ENCODE data around the gene SCUBE1.

The SCUBE1 gene

DNA sequence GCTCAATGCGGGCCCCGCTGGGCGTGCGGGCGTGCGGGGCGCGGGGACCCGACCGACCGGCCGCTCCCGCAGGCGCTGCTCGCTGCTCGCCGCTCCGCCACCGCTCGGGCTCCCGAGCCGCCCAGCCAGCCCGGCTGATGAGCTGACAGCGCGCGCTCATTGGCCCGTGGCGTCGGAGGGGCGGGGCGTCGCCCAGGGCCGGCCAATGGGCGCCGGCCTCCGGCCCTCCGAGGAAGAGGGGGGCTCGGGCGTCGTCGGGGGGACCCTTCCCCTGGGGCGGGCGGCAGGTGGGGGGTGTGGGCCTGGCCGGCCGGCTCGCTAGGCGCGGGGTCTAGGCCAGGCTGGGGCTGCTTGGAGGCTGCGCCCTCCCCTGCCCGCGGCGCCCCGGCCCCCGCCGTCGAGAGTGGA is at the start of gene SCUBE1:
SCUBE1 (minus strand) TSS at position 111 of the 408 bp plus-strand sequence. CDS start 111 bp downstream, outside the sequence.
- peak in 3 of 4 experiments; percentile 2 to 8 (median 4) for DNase-seq

DNA sequence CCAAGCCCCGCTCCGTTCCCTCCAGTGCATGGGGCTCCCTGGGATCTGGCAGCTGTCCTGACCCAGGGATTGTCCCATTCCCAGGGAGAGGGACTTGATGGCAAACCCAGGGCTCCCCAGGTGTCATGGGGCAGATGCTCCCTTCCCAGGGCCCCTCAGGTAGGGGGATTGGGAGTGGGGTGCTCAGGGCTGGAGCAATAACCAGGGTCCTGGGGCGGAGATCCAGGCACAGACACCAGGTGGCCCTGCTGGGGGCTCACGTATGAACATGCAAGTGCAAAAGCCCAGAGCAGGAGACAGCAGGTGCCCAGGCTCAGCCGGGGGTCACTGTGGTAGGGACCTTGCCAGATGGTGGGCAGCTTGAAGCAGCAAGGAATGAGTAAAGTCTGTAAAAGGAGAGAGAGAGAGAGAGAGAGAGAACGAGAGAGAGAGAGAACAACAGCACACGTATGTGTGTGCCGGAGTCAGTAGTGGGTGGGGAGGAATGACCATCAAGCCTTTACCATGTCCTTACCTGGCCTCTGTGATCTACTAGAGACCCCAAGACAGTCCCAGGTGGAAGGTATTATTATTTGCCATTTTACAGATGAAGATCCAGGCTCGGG is 49.3 kb upstream of the SCUBE1 start:
- no peak for DNase-seq

DNA sequence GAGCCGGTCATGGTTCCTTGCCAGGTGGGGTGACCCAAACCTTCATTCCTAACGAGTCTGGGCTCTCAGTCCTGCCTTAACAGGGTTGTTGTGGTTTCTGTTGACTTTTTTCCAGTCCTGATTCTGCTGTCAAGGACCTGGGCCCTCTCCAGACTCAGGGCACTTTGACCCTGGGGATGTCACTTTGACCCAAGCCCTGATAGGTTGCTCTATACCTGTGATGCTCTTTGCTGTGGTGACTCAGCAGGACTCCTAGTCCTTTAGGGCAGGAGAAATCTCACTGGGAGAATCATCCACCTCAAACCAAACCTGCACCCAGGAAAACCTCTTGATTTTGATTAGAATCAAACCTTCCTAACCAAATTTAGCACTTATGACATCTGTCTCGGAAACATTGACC is 48.1 kb upstream of the SCUBE1 start:
- DNase-seq, result no peak

DNA sequence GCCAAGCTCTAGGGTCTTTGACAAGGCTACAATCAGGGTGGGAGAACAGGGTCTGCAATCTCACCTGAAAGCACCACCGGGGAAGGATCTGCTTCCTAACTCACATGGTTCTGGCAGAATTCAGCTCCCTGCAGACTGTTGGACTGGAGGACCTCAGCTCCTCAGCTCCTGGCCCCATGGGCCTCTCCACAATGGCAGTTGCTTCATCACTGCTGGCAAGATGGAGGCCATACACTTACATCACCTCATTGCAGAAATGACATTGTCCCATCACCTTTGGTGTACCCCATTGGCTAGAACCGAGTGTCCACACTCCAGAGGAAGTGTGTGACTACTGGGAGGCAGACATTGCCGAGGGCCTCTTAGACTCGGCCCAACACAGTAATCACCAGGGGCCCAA is 47.7 kb upstream of the SCUBE1 start:
- no peak for DNase-seq

GRCh38 chr22:43390166-43390565 is 47.0 kb upstream of the SCUBE1 start:
- DNase-seq, result no peak

DNA sequence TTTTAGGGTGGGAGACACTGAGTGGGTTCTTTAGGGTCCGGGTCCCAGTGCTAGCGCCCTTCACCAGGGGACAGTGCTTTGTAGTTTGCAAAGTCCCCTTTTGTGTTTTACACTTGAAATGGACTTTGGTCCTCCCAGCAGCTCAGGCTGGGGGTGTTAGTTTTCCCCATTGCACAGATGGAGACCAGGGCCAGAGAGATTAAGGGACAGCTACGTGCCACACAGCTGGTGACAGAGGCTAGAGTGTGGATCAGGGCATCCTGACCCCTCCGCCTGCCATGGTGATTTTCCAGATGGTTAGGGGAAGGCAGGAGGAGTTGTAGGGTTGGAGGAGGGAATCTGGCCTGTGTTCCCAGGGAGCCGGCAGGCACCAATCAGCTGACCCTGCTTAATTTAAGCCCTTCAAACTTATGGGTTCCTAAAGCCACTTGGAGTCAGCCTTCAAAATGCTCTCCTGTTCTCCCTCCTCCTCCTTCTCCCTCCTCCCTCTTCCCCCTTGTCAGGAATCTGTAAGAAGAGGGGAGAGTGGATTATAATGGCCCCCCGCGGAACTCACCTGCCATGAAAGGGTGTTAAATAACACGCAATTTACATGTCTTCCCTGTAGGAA is 46.2 kb upstream of the SCUBE1 start:
- no peak for DNase-seq

DNA sequence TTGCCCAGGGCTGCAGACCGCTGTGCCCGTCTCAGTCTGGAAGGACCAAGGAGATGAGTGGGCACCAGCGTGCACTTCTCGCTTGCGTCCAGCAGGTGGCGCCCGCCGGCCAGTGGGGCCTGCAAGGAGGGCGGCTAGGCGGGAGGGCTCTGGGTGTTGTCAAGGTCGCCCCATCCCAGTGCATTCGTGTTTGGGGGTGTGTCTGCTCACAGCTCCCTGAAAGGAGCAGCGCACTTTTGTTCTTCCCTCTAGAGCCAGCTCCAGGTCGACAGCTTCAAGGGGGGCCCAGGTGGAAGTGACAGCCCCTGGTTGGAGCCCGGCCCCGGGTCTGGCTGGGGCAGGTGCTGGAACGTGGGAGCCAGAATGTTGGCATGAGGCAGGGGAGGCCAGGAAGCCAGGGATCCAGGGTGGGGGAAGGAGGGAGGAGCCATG is 45.3 kb upstream of the SCUBE1 start:
- DNase-seq, result peak; percentile 48 to 65 (median 60)

DNA sequence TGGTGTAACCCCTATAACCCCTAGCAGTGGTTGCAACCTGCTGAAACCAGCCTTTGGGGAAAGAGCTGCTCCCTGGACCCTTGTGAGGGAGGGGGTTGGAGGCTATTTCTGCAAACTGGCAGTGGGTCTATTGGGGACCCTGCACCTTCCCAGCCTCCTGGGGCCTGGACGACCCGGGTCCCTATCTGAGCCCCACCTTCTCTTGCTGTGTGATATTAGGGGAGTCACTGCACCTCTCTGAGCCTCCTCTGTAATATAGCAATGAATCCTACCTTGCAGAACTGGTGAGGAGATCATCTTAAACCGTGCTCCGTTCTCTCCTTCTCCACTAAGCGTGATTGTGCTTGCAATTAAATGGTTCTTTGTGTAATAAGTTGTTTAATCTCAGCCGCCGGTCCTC is 44.6 kb upstream of the SCUBE1 start:
- no peak for DNase-seq

DNA sequence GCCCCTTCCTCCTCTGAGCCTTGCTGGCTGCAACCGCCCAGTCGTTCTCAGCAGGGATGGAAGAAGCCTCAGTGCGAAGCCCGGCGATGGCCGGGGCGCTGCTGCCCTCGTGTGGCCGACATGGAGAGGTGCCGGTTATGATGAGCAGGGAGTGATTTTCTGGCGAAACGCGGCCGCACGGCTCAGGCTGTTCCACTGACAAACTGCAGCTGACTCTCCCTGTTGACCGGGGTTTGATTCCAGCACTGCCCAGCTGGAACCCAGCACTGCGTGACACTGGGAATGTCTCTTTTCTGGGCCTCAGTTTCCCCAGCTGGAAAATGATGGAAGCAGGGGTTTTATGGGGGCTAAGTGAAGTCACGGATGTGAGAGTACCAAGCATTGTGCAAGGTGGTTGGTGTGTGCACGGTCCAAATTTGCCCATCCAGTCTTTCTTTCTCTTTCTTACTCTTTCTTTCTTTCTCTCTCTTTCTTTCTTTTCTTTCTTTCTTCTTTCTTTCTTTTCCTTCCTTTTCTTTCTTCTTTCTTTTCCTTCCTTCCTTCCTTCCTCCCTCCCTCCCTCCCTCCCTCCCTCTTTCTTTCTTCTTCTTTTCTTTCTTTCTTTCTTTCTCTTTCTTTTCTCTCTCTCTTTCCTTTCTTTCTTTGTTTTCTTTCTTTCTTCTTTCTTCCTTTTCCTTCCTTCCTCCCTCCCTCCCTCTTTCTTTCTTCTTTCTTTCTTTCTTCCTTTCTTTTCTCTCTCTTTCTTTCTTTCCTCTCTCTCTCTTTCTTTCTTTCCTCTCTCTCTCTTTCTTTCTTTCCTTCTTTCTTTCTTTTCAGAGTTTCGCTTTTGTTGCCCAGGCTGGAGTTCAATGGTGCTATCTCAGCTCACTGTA is 42.8 kb upstream of the SCUBE1 start:
- peak; percentile 29 to 60 (median 42) for DNase-seq

DNA sequence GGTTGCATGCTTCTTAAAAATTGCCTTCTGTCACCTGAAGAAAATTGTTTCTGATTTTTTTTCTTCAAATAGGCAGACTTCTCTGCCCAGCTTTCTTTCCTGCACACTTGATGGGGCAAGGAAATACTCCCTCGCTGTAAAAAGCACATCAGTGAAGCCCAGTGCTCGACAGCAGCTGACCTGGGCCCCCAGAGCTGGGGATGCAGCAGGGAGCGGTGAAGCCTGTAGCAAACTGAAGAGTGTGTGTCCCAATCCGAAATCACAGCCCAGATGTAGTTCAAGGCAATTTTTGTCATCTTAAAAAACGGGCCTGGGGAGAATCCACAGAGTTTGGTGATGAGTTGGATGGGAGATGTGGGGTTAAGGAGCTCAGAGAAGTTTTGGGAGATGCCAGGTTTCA is 41.7 kb upstream of the SCUBE1 start:
- DNase-seq, result no peak

GRCh38 chr22:43381693-43382092 is 38.5 kb upstream of the SCUBE1 start:
- DNase-seq, result no peak

DNA sequence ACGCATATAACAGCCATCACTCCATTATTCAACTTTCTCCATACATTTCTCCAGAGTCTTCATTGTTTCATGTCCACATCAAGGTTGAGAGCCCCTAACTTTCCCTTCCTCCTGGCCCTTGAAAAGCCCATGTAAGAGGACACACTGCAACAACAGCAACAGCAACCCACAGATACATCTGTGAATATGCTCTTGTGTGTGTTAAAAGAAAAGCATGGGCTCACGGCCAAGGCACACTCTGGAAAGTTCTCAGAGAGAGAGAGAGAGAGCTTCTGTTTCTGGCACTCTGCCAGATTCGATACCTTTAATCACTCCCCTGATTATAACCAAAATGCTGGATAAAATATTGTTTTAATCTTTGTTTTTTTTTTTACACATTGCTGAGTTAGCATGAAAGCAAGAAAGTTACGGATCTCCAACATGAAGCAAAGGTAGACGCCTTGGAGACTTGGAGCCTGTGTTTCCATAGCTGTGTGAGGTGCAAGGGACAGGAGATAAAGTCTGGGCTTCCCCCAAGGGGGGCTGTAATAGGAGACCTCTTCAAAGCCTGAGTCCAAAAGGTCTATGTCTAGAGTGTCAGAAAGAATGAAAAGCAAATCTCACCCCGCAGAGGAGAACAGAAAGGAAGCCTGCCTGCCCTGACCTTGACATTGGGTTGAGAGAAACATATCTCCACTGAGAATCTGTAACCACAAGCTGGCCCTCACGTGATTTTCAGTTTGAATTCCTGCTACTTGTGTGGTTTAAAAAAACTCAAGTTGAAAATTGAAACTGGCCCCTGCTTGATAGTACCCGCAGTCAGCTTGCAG is 34.9 kb upstream of the SCUBE1 start:
- no peak for DNase-seq

DNA sequence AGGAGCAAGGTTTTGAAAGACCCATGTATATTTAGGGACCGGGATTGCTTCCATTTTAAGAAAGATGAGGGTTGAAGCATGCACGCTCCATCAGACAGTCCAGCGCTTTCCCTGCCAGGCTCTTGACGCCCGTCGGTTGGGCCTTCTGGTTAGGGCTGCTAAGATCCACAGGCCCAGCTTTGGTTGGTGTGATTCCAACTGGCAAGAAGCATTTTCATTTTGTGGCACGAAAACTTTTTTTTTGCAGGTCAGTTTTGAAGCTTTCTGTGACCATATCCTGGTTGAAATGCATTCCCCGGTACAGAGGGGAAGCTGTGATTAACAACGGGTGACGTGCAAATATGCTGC is 34.4 kb upstream of the SCUBE1 start:
- no peak for DNase-seq

GRCh38 chr22:43376765-43377547 is 33.8 kb upstream of the SCUBE1 start:
- DNase-seq, result no peak

GRCh38 chr22:43375951-43376455 is 32.8 kb upstream of the SCUBE1 start:
- DNase-seq, result no peak

- DNase-seq, result no peak
These were observed 26.9 kb upstream of the SCUBE1 start for GRCh38 chr22:43370036-43370435.

- no peak for DNase-seq
These were observed 22.7 kb upstream of the SCUBE1 start for GRCh38 chr22:43365715-43366440.

DNA sequence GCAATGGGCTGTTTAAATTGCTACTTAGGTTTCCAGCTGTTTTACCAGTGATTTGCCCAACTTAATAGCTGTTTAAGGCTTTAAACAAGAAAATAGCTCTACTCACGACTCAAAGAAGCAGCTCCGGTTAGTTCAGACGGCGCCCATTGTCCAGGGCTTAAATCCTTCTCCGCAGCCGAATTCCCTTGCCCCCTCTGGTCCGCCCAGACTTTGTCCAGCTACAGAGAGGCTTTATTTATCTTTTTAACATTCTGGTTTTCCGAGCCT is 20.9 kb upstream of the SCUBE1 start:
- no peak for DNase-seq

DNA sequence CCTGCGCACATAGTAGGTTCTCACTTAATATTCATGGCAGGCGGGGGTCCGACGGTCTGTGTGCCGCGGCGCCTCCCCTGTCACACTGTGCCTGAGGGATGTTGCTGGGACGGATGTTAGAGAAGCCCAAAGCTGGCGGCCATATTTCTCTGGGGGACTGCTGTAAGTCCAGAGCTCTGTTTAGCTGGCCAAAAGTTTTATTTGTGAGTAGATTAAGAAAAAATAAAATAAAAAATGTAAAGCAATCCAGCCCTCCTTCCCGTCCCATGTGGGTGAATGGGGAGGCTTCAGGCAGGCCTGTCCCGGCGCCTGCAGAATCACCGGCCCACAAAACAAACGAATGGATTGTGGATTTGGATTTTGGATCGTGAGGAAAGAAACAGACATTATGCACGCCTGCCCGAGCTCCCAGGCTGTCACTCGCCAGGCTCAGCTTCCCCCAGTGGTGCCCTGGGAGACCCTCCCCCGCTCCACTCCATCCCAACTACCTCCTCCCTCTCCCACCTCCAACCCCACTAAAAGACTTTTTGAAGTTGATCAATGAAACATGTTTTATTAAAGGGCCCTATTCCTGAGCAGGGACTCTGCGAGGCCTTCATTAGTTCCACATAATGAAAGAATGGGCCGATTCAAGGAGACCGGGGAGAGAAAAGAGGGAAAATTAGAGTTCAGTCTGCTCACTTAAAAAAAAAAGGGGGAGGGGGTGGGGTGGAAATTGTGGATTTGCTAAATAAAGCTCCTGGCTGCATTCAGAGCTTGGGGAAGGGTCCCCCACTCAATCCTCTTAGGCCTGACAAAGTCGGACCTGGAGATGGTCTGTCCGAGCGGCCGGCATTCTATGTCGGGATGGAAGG is 20.4 kb upstream of the SCUBE1 start:
- DNase-seq, result no peak

- DNase-seq, result no peak
These were observed 17.4 kb upstream of the SCUBE1 start for GRCh38 chr22:43360576-43360975.

DNA sequence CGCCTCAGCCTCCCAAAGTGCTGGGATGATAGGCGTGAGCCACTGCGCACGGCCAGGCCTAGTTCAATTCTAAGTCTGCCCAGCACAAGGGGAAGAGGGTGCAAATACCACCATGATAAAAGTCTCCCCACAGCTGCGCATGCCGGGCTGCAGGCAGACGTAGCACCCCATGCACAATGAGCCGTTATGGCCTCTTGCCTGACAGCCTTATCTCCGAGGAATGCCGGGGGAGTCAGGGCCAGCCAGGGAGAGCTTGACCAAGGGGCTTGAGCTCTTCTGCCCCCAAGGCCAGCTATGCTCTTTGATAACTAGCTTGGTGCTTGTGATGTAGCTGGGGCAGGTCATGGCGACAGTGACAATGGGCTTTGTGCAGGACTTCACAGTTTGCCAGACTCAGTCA is 13.7 kb upstream of the SCUBE1 start:
- DNase-seq, result no peak
